ENCODE data around the gene FXYD3.

Gene FXYD3, protein sequence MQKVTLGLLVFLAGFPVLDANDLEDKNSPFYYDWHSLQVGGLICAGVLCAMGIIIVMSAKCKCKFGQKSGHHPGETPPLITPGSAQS

GRCh38 chr19:35115177-35115951, at the start of gene FXYD3:
Gene FXYD3, plus strand, starts transcription at chr19:35115823. Its CDS starts 3,554 bp downstream, at chr19:35119377.
- DNase-seq (ENCODE audit: low read depth in 2 of 2) = no peak

DNA sequence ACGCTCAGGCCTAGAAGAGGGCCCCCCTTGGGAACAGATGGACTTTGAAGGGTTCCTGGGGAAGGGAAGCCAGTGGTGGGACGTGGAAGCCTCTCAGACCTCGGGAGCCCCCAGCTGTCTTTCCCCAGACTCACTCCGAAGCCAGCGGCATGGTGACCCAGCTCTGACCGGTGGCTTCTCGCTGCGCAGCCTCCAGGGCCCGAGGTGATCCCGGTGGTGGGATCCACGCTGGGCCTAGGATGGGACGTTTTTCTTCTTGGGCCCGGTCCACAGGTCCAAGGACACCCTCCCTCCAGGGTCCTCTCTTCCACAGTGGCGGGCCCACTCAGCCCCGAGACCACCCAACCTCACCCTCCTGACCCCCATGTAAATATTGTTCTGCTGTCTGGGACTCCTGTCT, 49.5 kb upstream of the FXYD3 start:
- no peak for DNase-seq (ENCODE audit: low read depth in 2 of 2)

DNA sequence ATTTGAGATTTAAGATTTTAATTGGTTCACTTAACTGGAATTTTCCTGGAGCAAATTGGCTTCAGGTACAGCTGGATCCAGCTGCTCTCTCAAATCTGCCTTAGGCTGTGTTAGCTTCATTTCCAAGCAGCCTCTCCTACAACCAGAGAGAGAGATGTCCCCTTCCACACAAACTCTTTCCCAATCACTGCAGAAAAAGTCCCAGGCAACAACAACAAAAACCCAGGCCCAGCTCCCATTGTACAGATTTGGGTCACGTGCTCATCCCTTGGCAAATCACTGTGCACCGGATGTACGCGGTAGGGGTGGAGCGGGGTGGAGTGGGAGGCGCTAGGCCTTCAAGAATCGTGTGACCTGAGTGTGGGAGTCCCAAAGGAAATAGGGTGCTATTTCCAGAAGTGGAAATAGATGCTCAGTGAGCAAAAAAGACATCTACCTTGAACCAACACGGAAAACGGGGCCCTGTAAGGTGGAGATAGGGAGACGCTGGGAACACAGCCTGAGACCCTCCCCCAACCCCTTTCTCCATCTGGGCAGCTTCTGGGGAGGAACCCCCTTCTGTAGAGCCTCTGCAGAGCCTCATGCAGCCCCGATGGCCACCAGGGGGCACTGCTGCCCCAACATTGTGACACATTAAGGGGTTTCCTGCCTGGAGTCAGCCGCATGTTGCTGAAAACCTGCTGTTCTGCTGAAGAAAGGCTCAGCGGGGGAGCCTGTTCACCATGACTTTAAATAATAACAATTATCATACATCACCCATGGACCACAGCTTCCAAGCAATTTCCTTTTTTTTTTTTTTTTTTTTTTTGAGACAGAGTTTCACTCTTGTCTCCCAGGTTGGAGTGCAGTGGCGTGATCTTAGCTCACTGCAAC, 48.7 kb upstream of the FXYD3 start:
- peak; percentile 90 to 94 for DNase-seq (ENCODE audit: low read depth in 2 of 2)

DNA sequence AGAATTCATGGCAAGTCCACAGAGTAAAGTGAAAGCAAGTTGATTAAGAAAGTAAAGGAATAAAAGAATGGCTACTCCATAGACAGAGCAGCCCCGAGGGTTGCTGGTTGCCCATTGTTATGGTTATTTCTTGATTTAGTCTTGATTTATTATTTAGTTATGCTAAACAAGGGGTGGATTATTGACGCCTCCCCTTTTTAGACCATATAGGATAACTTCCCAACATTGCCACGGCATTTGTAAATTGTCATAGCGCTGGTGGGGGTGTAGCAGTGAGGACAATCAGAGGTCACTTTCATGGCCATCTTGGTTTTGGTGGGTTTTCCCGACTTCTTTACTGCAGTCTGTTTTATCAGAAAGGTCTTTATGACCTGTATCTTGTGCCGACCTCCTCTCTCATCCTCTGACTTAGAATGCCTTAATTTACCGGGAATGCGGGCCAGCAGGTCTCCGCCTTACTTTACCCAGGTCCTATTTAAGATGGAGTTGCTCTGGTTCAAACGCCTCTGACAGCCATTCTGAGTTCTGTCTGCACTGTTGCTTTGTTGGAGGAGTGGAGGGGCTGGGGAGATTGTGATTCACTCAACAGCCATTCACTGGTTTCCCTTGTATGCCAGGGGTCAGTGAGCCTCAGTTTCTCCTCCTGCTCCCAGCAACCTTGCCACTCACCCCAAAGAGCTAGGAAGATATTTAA, 46.5 kb upstream of the FXYD3 start:
- DNase-seq (ENCODE audit: low read depth in 2 of 2) = no peak

- DNase-seq (ENCODE audit: low read depth in 2 of 2) = no peak
Measured at GRCh38 chr19:35069696-35070095, 45.9 kb upstream of the FXYD3 start.

DNA sequence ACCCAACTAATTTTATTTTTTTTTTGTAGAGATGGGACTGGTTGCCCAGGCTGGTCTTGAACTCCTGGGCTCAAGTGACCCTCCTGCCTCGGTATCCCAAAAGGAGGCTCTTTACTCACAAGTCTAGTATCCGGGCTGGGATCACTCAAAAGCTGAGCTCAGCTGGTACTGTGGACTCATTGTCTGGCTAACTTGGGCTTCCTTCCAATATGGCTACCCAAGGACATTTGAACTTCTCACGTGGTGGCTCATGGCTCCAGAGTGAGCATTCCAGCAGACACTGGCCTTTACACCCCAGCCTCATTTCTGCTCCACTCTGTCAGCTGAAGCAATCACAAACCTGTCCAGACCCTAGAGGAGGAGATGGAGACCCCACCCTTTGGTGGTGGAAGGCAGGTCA, 45.2 kb upstream of the FXYD3 start:
- no peak for DNase-seq (ENCODE audit: low read depth in 2 of 2)

DNA sequence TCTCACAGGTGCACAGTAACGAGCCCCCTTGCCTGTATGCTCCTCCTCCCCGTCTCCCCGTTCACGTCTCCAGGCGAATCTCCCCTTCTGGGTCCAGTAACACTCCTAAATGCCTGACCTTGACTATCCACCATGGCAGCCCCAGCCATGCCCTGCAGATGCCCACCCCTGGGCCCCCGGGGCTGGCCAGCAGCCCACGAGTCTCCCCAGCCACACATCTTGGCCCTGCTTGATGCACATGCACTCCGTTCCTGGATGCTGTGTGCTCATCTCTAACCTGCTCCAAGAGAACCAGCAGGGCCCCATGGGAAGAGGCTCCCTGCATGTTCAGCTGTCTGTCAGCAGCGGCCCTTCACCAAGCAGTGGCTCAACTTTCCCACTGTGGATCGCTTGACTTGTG, 42.1 kb upstream of the FXYD3 start:
- DNase-seq (ENCODE audit: low read depth in 2 of 2) = no peak

GRCh38 chr19:35073941-35074340, 41.7 kb upstream of the FXYD3 start:
- DNase-seq (ENCODE audit: low read depth in 2 of 2) = no peak

DNA sequence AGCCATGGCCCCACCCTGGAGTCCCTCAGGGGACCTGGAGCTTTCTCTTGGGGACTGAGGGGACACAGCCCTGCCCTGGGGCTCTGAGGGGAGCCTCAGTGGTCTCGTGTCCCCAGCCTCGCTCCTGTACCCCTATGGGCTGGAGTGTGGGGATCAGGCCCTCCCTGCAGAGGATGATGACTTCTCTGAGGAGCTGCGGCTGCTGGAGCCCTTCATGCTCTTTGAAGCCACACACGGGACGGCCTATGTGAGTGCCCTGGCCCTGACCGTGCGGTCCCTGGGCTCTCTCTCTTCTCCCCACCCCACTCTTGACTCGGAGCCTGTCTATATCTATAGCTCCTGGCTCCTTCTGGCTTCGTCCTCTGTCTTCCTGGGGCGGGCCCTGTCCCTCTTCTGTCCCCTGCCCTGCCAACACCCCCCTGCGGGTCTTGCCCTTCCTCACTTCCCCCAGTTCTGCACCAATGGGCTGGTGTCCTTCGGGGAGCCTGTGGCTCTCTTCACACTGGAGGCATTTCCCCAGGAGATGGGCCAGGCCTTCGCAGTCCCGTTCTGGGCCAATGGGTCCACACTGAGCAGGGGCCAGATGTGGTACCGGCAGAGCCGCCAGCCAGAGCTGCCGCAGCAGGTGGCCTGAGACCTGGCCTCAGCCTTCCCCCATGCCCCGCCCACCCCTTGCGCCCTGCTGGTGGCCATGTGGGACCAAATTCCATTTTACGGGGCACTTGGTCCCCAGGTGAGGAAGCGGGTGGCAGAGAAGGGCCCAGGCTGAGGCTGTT, 41.0 kb upstream of the FXYD3 start:
- DNase-seq (ENCODE audit: low read depth in 2 of 2) = no peak

- DNase-seq (ENCODE audit: low read depth in 2 of 2) = no peak
Measured at GRCh38 chr19:35075202-35076025, 40.2 kb upstream of the FXYD3 start.

GRCh38 chr19:35076026-35076370, 39.6 kb upstream of the FXYD3 start:
- no peak for DNase-seq (ENCODE audit: low read depth in 2 of 2)

GRCh38 chr19:35076657-35077056, 39.0 kb upstream of the FXYD3 start:
- no peak for DNase-seq (ENCODE audit: low read depth in 2 of 2)

DNA sequence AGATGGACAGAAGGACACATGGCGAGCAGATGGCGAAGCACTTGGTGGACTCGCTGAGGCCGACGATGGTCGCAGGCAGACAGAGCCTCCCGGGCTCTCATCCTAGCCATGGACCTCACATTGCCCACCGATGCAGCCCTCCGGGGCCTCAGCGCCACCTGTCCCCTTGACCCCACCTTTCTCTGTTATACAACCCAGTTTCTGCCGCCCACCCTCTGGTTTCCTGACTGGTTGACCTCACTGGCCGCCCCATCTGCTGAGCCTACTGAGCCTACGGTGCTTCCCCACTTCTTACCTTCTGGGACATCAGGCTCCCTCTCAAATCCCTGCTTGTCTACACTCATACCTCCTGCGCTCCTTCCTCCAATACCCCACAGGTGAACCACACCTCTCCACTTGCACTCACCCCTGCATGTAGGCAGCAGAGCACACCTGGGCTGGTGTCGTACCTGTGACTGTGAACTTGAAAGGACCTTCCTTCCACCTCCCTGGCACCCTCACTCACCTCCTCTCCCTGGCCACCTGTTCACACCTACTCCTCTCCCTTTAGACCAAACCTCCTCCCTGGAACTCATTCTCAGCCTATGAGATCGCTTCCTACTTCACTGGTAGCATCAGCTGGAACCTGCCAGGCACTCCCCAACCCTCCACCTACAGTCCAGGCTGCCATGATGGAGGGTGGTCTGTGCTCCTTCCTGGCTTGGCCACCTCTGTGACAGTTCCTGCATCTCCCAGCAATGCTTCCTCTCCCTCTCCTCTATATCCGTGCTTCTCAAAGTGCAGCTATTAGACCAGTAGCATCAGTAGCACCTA, 38.0 kb upstream of the FXYD3 start:
- no peak for DNase-seq (ENCODE audit: low read depth in 2 of 2)

- DNase-seq (ENCODE audit: low read depth in 2 of 2) = no peak
Measured at GRCh38 chr19:35079826-35080225, 35.8 kb upstream of the FXYD3 start.

GRCh38 chr19:35080613-35081170, 34.9 kb upstream of the FXYD3 start:
- DNase-seq (ENCODE audit: low read depth in 2 of 2) = no peak

DNA sequence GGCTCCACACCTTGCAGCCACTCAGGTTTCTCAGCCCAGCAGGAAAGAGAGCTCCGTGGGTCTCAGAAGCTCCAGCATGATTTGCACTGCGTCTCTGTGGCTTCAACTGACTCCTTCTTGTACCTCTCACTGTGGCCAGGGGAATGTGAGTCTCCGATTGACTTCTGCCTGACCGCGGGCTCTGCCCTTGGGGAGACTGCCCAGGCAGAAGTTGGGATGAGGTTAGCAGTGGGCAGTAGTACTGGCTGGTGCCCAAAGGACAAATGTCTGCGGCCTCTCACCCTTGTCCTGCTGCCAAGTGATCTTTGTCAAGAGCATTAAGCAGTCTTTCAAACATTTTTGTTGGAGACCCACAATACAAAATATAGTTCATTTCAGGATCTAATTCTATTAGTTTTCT, 34.4 kb upstream of the FXYD3 start:
- no peak for DNase-seq (ENCODE audit: low read depth in 2 of 2)

DNA sequence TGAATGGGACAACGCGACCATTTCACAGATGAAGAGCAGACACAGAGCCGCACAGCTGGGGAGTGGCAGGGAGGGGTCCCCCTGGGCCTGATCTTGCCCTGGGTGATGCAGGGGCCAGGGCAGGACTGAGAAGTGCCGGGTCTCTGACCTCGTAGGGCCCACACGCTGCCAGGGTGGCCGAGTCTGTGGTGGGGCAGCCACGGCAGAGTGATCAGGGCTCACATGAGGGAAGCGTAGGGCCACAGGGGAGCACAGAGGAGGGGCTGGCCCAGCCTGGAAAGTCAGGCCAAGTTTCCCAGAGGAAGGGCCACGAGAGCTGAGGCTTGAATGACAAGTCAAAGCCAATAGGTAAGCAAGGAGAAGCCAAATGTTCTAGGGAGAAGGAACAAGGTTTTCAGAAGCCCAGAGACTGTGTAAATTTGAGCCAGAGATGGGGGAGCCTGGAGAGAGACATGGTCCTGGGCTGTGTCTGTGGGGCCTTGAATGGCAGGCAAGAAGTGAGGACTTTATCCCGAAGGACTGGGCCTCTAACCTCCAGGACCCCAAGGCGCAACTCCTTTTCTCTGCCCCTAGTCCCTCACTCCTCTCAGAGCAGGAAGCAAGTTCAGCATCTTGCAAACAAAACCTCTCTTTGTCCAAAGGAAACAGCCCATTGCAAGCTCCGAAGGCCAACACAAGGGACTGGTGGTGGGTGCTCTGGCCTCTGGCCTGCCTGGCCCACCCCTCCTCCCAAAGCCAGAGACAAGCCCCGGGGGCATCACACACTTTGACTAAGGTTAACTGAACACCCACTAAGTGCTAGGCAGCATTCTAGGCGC, 31.7 kb upstream of the FXYD3 start:
- no peak for DNase-seq (ENCODE audit: low read depth in 2 of 2)

DNA sequence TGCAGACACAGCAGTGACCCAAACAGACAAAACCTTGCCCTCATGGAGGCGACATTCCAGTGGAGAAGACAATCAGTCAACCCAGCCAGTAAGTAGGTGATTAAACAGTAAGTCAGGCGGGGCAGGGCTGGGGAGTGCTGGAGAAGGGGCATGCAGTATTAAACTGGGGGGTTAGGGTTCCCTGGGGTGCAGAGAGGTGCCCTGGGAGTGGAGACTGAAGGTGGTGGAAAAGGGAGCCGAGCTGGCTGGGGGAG, 31.2 kb upstream of the FXYD3 start:
- DNase-seq (ENCODE audit: low read depth in 2 of 2) = no peak

DNA sequence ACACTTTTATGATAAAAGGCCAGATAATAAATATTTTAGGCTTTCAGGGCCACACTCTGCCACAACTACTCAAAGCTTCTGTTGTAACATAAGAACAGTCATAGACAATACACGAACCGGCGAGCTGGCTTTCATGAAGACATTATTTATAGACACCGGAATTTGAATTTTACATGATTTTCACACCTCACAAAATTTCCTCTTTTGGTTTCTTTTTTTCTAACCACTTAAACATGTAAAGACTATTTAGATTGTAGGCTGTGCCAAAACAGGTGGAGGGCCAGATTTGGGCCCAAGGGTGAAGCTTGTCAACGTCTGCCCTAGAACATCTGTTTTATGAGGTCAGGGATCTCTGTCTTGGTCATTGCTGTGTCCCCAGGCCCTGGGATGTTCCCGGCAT, 29.7 kb upstream of the FXYD3 start:
- DNase-seq (ENCODE audit: low read depth in 2 of 2) = no peak
